K562 (cell line): Measurements from ENCODE around the gene MIDN. TPM values are rescaled to one million over a fixed set of nuclear protein-coding genes. Genes with fewer than 3 reads are reported as not detected.

Experiments
- BRF2 ChIP-seq: IDR thresholded peaks from 3 replicates; pipeline ENCODE4 v1.6.1; 2011; ENCODE audit warnings: borderline replicate concordance, mild to moderate bottlenecking; ENCODE audit not compliant: insufficient read length, insufficient read depth
- EHMT2 ChIP-seq: fragments of 450-650 bp; IDR thresholded peaks from 2 replicates; pipeline ENCODE4 v1.6.1; 2018; ENCODE audit warnings: antibody characterized with exemption
- FUS ChIP-seq: fragments of 200-400 bp; formaldehyde crosslinking; optimal IDR thresholded peaks from 2 replicates; pipeline ENCODE3; 2017; ENCODE audit warnings: low read depth, low read length
- HCFC1 ChIP-seq: IDR thresholded peaks from 2 replicates; pipeline ENCODE4 v1.6.1; 2012; ENCODE audit warnings: low read depth, low read length, improper control_type of control experiment
- PRPF4 ChIP-seq: fragments of 200-400 bp; formaldehyde crosslinking; IDR thresholded peaks from one replicate; pipeline ENCODE4 v1.6.1; 2017; ENCODE audit warnings: low read length, low read depth, mild to moderate bottlenecking; ENCODE audit not compliant: insufficient read depth, poor library complexity, severe bottlenecking
- THRB ChIP-seq: fragments of 450-650 bp; formaldehyde crosslinking; conservative IDR thresholded peaks from 2 replicates; pipeline ENCODE4 v1.4.0; 2022; ENCODE audit warnings: mild to moderate bottlenecking, missing genetic modification characterization
- ZNF444 ChIP-seq: fragments of 250-450 bp; sonication (Bioruptor Pico); IDR thresholded peaks from 2 replicates; pipeline ENCODE4 v1.4.0; 2020; ENCODE audit warnings: mild to moderate bottlenecking, moderate library complexity
- ZNF589 ChIP-seq: fragments of 200-800 bp; sonication (Bioruptor generic); IDR thresholded peaks from 2 replicates; pipeline ENCODE4 v1.6.1; 2016; ENCODE audit warnings: low read depth, missing genetic modification characterization, missing compliant biosample characterization
- polyA plus RNA-seq, 8 experiments: library from polyadenylated mRNA; depleted of rRNA in 4 of 8; stranded (reverse) in 5 of 8; unstranded in 3 of 8; fragments of >200 nt; fragmentation: Nextera tagmentation in 2 of 8; fragmentation: Illumina TruSeq in 1 of 8; extraction: Ambion mirVana in 2 of 8; extraction: Trizol in 1 of 8; gene quantifications; 2 replicates each; pipeline versions ENCODE4 v1.2.1 to v1.2.3, GENCODE V29; 2011 to 2014; ENCODE audit warnings: inconsistent platforms in 1 of 8, missing spikeins in 1 of 8
- total RNA-seq, 7 experiments: library from RNA; depleted of rRNA in 6 of 7; stranded (reverse); fragments of >200 nt in 6 of 7; fragmentation: Illumina TruSeq in 2 of 7; extraction: Trizol in 2 of 7; gene quantifications; 2 replicates each; pipeline versions ENCODE4 v1.2.1 to v1.2.3, GENCODE V29; 2011 to 2021; ENCODE audit warnings: low replicate concordance in 1 of 7

The MIDN gene
- total and polyA plus RNA-seq, 9 of the 15 experiments (the other 6 are each of a cell fraction or from before 2014, with no cell fraction given): 0.17 to 120 (median 10.1) TPM

- TF ChIP-seq BRF2 (no peak), HCFC1 (no peak), FUS (no peak), THRB (no peak), EHMT2 (no peak), ZNF589 (CRISPR knock-in tag) (no peak), ZNF444 (CRISPR knock-in tag) (no peak), PRPF4 (no peak)
- TF ChIP-seq, all 486 proteins: peak for 7
Observed at GRCh38 chr19:1211494-1212234, 36.7 kb upstream of the MIDN start (continued).
